Stomach (tissue), 4 donors: Measurements from ENCODE around the gene FRMPD1.

Experiments
- POLR2A ChIP-seq, 4 donors: fragments of 450-650 bp; IDR thresholded peaks; one replicate each; pipeline ENCODE4 v1.6.1; 2016; ENCODE audit warnings: antibody characterized with exemption in 4 of 4, control low read depth in 2 of 4, mild to moderate bottlenecking in 1 of 4, moderate library complexity in 1 of 4
- TF ChIP-seq, protein P1 (sequence below), 7 experiments: fragments of 450-650 bp in 4 of 7; fragments of 200-600 bp in 3 of 7; sonication (generic) in 3 of 7; IDR thresholded peaks; one replicate each; pipeline ENCODE4 v1.5.1; 2016 to 2019; ENCODE audit warnings: antibody characterized with exemption in 7 of 7, control low read depth in 2 of 7, mild to moderate bottlenecking in 1 of 7

DNA sequence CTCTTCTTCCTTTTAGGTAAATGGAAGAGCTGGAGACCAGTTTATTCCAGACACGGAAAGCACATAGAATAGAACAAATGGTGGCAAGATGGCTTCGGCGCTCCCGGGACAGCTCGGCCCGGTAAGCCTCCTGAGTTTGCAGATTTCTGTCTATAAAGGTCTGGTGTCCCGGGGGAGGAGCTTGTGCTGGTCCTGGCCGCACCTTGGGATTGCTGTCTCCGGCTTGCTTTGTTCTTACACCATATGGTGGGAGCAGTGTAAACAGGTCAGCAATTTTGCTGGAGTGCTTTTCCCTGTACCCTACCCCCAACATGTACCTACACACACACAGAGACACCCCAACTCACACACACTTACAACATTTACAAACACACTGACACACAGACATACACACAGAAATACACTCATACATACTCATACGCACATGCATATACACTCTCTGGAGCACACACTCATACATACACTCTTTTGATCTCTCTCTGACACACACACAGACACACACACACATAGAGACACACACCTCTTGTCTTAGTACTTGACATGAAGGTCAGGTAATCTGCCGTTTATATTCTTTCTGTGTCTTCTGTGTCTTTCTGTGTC is 42.0 kb downstream of the FRMPD1 start:
- TF ChIP-seq POLR2A (IDR thresholded peaks at IDR 0.05) = no peak
- TF ChIP-seq, protein P1, sequence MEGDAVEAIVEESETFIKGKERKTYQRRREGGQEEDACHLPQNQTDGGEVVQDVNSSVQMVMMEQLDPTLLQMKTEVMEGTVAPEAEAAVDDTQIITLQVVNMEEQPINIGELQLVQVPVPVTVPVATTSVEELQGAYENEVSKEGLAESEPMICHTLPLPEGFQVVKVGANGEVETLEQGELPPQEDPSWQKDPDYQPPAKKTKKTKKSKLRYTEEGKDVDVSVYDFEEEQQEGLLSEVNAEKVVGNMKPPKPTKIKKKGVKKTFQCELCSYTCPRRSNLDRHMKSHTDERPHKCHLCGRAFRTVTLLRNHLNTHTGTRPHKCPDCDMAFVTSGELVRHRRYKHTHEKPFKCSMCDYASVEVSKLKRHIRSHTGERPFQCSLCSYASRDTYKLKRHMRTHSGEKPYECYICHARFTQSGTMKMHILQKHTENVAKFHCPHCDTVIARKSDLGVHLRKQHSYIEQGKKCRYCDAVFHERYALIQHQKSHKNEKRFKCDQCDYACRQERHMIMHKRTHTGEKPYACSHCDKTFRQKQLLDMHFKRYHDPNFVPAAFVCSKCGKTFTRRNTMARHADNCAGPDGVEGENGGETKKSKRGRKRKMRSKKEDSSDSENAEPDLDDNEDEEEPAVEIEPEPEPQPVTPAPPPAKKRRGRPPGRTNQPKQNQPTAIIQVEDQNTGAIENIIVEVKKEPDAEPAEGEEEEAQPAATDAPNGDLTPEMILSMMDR (IDR thresholded peaks at IDR 0.05) = no peak
